NOMO-1 (cell line): Measurements from ENCODE around the gene CDH8.
A peak's percentile ranks its signal among the peaks of the same experiment; 100 is the strongest.
"Not testable (repeated sequence)": the region's sequence is repeated elsewhere in the genome, so short reads cannot be mapped to it uniquely, and the experiment has no call there.

Source experiments
- DNase-seq, 2 experiments: peaks; one replicate each; lab custom pipeline; 2025; ENCODE audit not compliant: unreplicated experiment in 2 of 2; lab: John Stamatoyannopoulos, UW

Gene CDH8

DNA sequence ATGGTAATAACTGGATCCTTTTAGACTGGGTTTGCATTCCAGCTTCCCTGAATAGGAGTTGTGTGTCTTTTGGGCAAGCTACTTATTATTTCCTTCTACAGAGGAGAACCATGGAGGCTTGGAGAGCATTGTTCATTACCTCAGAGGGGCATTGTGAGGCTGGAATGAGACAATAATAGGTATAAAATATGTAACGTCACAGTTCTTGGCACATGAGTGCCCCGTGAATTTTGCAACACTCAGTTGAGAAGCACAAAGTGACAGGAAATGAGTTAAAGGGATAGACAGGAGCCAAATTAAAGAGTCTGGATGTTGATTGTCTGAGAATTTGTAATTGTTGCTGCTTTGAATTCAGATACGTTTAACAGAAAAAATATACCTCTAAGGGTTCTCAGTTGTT is 92.2 kb downstream of the CDH8 start:
- DNase-seq: no peak

DNA sequence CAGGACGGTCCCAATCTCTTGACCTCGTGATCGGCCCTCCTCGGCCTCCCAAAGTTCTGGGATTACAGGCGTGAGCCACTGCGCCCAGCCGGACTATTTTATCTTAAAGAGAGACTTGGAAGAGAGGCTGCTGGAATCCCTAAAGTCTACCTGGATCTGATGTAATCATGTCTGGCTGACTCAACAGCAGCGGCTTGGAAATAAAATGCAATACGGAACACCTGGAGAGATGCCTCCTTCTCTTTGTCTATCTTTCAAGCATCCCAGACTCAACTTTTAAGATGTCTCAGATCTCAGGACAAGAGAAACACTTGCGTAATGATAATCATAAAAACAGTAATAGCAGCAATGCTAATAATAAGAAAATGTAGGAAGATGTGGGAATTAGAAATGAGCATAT is 95.6 kb downstream of the CDH8 start:
- no peak for DNase-seq

GRCh38 chr16:61937646-61938045 is 98.6 kb downstream of the CDH8 start:
- DNase-seq: no peak

DNA sequence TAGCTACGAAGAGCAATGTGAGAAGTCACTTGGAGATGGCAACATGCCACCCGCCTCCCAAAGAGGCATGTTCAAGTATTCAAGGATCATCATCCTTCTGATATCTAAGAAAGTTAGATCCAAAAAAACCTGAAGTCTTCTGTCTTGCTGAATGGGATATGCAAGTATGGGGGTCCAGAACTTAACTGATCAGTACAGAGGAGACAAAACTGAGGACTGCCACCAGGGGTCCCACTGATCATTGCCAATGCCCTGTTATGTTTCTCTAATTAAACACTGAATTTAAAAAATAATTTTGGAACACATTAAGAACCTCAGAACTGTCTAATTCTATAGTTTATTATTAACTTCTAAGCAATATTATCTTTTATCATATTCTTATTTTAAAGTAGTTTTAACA is 99.7 kb downstream of the CDH8 start:
- DNase-seq: no peak

DNA sequence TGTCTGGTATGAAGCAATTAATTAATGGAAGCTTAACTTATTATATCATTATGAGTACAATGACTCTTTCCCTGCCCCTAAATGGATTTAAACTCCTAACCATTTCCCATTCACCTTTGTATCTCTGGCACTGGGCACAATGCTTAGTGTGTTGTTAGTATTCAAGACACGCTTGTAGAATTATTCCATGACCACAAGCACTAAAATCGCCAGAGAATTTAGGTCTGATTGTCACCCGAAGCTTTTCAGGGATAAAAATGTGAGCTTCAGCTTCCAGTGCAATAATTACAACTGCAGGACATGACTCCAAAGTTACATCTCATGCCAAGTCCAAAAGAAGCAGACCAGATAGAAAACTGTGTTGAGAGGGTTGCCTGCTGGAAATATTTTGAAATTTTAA is 101.6 kb downstream of the CDH8 start:
- no peak for DNase-seq

DNA sequence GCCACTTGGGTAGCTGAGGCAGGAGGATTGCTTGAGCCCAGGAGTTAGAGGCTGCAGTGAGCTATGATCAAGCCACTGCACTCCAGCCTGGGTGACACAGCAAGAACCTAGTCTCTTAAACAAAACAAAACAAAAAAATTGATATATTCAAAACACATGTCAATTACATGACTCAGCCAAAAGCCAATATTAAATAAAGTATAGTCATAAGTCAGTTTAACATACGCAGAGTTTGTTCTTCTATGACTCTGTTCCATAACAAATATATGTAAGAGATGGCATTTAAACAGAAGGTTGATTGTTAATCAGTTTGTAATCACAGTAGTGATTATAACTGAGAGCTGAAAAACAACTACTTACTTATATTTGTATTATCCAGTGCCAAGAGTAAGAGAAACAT is 106.5 kb downstream of the CDH8 start:
- DNase-seq: no peak

DNA sequence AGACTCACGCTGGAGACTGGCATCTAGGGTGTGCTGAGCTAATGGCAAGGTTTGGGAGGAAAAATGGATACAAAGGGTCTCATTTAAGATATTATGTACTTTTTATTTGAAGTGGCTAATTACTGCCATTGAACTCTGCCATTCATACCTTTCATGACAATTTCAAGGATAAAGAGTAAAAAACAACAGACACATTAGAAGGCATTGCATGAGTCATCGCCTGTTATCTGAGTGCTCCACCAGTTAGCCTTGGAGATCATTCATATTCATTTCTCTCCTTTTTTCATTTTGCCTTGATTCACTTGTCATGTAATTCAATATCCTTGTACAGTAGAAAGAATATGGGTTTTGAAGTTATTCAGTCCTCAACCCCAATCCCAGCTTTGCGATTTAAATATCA is 109.5 kb downstream of the CDH8 start:
- no peak for DNase-seq

GRCh38 chr16:61923629-61924028 is 112.6 kb downstream of the CDH8 start:
- DNase-seq: no peak

GRCh38 chr16:61921373-61921772 is 114.9 kb downstream of the CDH8 start:
- DNase-seq: no peak

GRCh38 chr16:61917865-61918826 is 118.1 kb downstream of the CDH8 start:
- DNase-seq: not testable (repeated sequence)

DNA sequence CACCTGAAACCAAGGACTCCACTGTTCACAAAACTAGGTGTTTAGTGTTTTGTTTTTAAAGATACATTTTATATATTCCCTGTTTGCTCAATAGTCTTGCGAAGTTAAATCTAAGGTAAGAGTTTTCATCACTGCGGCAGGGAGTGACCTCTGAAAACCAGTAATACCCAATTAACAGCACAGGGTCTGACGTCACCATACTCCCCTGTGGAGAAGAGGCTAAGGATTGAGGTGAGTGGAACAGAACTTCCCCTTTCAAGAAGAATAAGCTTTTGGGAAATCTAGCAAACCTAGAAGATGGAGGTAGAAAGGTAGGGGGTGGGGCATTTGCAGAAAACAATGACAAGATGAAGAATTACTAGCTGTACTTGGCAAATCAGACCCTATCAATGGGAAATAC is 120.7 kb downstream of the CDH8 start:
- DNase-seq: no peak

GRCh38 chr16:61909074-61909473 is 127.2 kb downstream of the CDH8 start:
- no peak for DNase-seq

- DNase-seq: no peak
These were observed 127.8 kb downstream of the CDH8 start for GRCh38 chr16:61908426-61908825.

DNA sequence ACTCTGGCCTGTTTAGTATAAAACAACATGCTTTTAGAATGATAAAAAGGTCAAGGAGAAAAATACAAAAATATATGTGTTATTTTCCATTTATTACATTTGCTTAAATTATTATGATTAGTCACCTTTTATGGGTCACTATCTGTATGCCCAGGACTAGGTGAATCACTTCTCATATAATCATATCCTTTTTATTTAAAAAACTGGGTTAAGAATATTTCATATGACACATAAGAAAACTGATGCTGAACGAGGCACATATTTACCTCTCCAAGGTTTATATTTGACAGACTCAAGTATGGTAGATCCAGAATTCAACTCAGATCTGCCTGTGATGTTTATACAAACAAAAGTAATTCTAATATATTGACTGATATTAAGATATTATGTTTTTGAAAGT is 134.5 kb downstream of the CDH8 start:
- no peak for DNase-seq

DNA sequence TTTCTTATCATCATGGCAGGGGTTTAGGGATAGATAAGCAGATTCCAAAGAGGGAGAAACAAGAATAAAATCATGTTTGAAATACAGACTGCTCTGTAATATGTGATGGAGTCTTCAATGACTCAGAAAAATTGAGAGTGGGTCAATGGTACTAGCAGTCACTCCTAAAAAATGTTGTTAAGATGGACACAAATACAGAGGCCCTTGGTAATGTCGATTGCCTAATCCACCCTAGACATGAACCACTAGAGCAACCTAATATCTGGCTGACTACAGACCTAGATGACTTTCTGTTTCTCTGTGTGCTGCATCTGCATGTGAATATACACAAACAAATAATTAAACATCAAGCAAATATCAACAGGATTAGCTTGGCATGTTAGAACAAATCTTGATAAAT is 135.8 kb downstream of the CDH8 start:
- DNase-seq: no peak

- no peak for DNase-seq
These were observed 138.6 kb downstream of the CDH8 start for GRCh38 chr16:61897657-61898056.

DNA sequence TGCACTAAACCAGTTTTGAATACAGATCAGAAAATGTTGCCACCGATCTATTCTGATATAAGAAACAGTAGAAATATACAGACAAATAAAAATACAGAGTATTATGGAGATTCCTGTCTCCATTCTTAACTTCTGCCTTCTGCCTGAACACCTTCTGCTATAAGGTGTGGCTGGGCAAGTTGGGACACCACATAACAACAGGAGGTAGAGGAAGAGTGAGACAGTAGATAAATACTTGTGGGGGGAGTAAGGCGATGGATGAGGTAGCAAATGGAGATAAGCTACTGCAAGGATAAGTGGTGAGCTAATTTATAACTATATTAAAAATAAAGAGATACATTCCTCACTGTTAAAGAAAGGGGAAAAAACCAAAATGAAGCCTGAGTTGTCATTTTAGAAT is 143.7 kb downstream of the CDH8 start:
- DNase-seq: no peak

DNA sequence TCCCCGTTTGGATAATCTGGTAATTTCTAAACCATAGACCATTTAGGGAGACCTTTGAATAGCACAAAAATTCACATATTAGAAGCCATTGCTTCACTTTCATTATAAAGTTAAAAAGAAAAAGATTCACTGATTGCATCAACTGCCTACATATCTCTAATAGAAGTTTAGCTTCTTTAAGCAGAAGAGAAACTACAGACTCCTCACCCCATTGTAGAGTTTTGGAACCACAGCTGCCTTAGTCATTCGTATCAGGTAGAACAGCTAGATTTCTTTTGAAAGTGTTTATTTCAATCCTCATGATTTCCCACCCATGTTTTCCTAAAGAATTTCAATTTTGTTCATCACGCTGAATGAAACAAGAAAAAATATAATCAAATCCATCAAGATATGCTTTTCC is 144.8 kb downstream of the CDH8 start:
- peak; percentile 27 to 86 for DNase-seq

DNA sequence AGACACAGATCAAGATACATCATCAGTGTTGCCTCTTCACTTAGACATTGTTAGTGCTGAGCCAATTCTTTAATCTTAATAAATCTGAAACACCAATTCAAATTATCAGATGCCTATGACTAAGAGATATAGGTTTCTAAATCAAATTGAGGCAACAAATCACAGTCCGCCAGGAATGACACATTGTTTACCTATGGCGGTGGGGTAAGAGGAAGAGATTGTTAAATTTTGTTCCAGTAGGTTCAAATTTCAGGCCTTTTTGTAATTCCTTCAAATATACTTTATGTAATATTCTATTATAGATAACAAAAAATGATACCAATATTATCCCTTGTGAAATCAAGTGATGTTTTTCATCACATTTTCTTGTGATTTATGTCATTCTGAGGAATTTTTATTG is 145.9 kb downstream of the CDH8 start:
- no peak for DNase-seq

DNA sequence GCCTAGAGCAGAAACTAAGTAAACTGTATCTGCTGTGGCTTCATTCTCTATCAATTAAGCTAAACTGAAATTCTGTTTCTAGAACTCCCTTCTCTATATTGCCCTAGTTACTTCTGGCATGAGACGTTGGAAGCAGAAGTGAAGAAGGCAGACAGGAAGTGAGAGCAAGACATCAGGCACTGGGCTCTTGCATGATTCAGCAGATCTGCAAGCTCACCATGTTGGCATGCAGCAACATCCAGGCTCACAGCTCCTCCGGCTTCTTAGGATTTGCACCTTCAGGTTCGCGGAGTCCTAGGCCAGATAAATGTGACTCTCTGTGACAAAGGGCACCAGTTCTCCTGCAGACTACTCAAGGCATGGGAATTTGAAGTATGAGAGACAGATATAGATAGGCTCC is 148.3 kb downstream of the CDH8 start:
- DNase-seq: peak; percentile 76 to 95

- DNase-seq: no peak
These were observed 150.9 kb downstream of the CDH8 start for GRCh38 chr16:61885343-61885742.

GRCh38 chr16:61879306-61879705 is 156.9 kb downstream of the CDH8 start:
- no peak for DNase-seq

GRCh38 chr16:61877436-61877835 is 158.8 kb downstream of the CDH8 start:
- no peak for DNase-seq
